ENCODE results near the gene SSTR4. TPM values are rescaled to one million over a fixed set of nuclear protein-coding genes. Genes with fewer than 3 reads are reported as not detected.

SSTR4 gene
- polyA plus RNA-seq, 2 of the 4 experiments (the other 2 are of a cell fraction), result 0.08 TPM; not detected in 1

DNA sequence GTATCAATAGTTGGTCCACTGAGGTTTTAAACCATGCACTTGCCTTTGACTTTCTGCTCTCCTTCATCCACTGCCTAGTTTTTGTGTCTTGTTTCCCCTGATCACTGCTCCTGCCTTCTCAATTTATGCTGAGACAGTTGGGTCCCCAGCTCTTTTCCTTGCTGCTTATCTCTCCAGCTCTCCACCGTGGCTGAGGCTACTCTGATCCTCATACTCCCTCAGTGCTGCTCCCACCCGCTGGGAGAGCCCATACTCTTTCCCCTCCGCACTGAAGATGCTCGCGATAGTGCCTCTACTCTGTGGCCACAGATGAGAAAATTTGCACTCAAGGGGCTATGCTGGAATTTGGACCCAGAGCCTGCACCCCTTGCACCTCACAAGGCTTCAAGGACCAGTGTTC lies 17.8 kb downstream of the SSTR4 start:
- peaks cover 11% of the 10 kb centered on the region; the same call in 2 of the 3 replicates for H3K4me1 ChIP-seq
- no peak overlapping the region for H3K4me3 ChIP-seq
- 83% methylated on average over 5 of the region's 5 CpGs for WGBS (ENCODE audit: missing lambda C conversion rate)
- no peak for DNase-seq (ENCODE audit: low read depth in 1 of 2, low spot score in 1 of 2)
- no peaks in the 10 kb centered on the region for H3K9me3 ChIP-seq
- no peak overlapping the region for H3K27ac ChIP-seq
- CTCF ChIA-PET, result interaction anchor here (1.1 to 11.1 kb wide), 8 partner anchors 12 to 361 kb away, joined by 3 to 190 read pairs (median 16); no protein-coding TSS in a partner anchor
- ATAC-seq, result no peak
- no peak overlapping the region for H3K4me2 ChIP-seq
- no peak for TF ChIP-seq POLR2AphosphoS2 (conservative IDR thresholded peaks at IDR 0.05; ENCODE audit: low read length)
- TF ChIP-seq, protein P1, sequence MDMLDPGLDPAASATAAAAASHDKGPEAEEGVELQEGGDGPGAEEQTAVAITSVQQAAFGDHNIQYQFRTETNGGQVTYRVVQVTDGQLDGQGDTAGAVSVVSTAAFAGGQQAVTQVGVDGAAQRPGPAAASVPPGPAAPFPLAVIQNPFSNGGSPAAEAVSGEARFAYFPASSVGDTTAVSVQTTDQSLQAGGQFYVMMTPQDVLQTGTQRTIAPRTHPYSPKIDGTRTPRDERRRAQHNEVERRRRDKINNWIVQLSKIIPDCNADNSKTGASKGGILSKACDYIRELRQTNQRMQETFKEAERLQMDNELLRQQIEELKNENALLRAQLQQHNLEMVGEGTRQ (IDR thresholded peaks at IDR 0.05), result no peak
- TF ChIP-seq NPAS2 (CRISPR knock-in tag; IDR thresholded peaks at IDR 0.05; ENCODE audit: borderline replicate concordance), result no peak
- no peak for TF ChIP-seq MAZ (IDR thresholded peaks at IDR 0.05; ENCODE audit: borderline replicate concordance, low read depth, low read length)
- no peak for TF ChIP-seq HOXA7 (CRISPR knock-in tag; IDR thresholded peaks at IDR 0.05)
- TF ChIP-seq, protein P2, sequence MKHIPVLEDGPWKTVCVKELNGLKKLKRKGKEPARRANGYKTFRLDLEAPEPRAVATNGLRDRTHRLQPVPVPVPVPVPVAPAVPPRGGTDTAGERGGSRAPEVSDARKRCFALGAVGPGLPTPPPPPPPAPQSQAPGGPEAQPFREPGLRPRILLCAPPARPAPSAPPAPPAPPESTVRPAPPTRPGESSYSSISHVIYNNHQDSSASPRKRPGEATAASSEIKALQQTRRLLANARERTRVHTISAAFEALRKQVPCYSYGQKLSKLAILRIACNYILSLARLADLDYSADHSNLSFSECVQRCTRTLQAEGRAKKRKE (CRISPR knock-in tag; IDR thresholded peaks at IDR 0.05; ENCODE audit: low read depth), result no peak
- no peak for TF ChIP-seq TP53 (CRISPR knock-in tag; IDR thresholded peaks at IDR 0.05)
- no peak for TF ChIP-seq KDM5A (IDR thresholded peaks at IDR 0.05)
- no peak for FAIRE-seq
- POLR2A ChIA-PET, result interaction anchor here (1.1 to 1.2 kb wide), 2 partner anchors 288 to 297 kb away, joined by 3 to 4 read pairs; no protein-coding TSS in a partner anchor

DNA sequence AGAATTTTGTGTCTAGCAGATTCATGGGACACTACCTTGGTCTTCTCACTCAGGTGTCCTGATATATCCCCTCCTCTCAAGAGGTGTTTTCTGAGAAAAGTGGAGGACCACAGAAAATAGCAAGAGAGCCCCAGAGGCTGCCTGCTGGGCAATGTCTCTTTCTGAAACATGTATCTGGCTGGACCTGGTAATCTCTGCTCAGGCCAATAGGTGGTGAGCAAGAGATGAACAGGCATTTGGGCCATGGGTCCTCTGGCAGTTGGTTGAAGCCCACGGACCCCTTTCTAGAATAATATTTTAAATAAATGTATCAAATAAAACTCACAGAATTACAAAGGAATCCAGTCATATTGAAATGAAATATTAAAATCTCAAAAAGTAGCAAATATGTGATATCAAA lies 23.1 kb downstream of the SSTR4 start:
- TF ChIP-seq EHF (CRISPR knock-in tag; IDR thresholded peaks at IDR 0.05) (no peak), JUNB (IDR thresholded peaks at IDR 0.05) (no peak), JUN (IDR thresholded peaks at IDR 0.05) (no peak), EP300 (IDR thresholded peaks at IDR 0.05) (no peak), MAFK (IDR thresholded peaks at IDR 0.05; ENCODE audit: partially characterized antibody) (no peak), ZC3H11A (IDR thresholded peaks at IDR 0.05) (no peak), TFCP2L1 (CRISPR knock-in tag; IDR thresholded peaks at IDR 0.05) (no peak), KDM1A (IDR thresholded peaks at IDR 0.05; ENCODE audit: low read depth) (no peak), CHD2 (IDR thresholded peaks at IDR 0.05; ENCODE audit: low read length, partially characterized antibody) (no peak), NPAS2 (CRISPR knock-in tag; IDR thresholded peaks at IDR 0.05; ENCODE audit: borderline replicate concordance) (no peak)
- TF ChIP-seq, protein P1 (IDR thresholded peaks at IDR 0.05), result no peak
- TF ChIP-seq, protein P3, sequence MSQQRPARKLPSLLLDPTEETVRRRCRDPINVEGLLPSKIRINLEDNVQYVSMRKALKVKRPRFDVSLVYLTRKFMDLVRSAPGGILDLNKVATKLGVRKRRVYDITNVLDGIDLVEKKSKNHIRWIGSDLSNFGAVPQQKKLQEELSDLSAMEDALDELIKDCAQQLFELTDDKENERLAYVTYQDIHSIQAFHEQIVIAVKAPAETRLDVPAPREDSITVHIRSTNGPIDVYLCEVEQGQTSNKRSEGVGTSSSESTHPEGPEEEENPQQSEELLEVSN (IDR thresholded peaks at IDR 0.05; ENCODE audit: borderline replicate concordance, low read depth), result no peak
- 11% methylated on average over 1 of the region's 1 CpG for WGBS (ENCODE audit: missing lambda C conversion rate)
- Histone ChIP-seq H3K27ac (no peak overlapping the region), H3K4me1 (peaks cover 18% of the 10 kb centered on the region), H3K4me2 (no peak overlapping the region), H3K9me3 (no peaks in the 10 kb centered on the region), H3K4me3 (no peak overlapping the region)
- DNase-seq (ENCODE audit: low read depth in 1 of 2, low spot score in 1 of 2), result no peak
- CTCF ChIA-PET, result interaction anchor here (1.0 to 2.1 kb wide), 4 partner anchors 143 to 282 kb away, joined by 3 to 8 read pairs (median 4); no protein-coding TSS in a partner anchor
- POLR2A ChIA-PET, result no interaction called here
- no peak for ATAC-seq
- no peak for FAIRE-seq

DNA sequence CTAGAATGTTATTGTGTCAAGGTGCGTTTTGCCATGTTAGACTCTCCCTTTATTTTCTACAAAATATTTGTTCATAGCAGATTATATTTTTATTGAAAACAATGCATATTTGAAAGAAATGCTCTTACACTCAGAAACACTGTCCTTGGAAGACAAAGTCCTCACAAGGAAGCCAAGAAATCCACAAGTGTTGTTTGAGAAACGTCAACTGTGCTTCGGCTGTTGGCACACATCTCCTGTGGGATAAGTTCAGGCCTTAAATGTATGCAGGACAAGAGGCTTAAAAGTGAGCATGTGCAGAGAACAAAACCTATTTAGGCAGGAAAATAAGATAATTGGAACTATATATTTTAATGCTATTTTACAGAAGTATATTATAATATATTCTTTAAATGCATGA lies 23.9 kb downstream of the SSTR4 start:
- Histone ChIP-seq H3K4me1 (peaks cover 18% of the 10 kb centered on the region), H3K27ac (no peak overlapping the region), H3K9me3 (no peaks in the 10 kb centered on the region), H3K4me3 (no peak overlapping the region), H3K4me2 (no peak overlapping the region)
- POLR2A ChIA-PET, result interaction anchor here (0.8 kb wide), 1 partner anchor 8 kb away, joined by 3 read pairs; no protein-coding TSS in a partner anchor
- no peak for TF ChIP-seq HDAC2 (IDR thresholded peaks at IDR 0.05)
- DNase-seq (ENCODE audit: low read depth in 1 of 2, low spot score in 1 of 2) (no peak), FAIRE-seq (no peak), ATAC-seq (no peak)
- CTCF ChIA-PET, result interaction anchor here (0.6 to 11.3 kb wide), 5 partner anchors 9 to 1944 kb away, joined by 3 to 125 read pairs (median 8); partner anchors contain the start of gene THBD
- 87% methylated on average over 3 of the region's 3 CpGs for WGBS (ENCODE audit: missing lambda C conversion rate)
